H9 (cell line): ENCODE results near the gene BTRC. TPM values are rescaled to one million over a fixed set of nuclear protein-coding genes. Genes with fewer than 3 reads are reported as not detected.

Source experiments
- DNase-seq: peaks from one replicate; pipeline ENCODE4 v3.0.0-alpha.2; 2017
- H2AFZ ChIP-seq: one replicate; pipeline ENCODE4 v1.6.1; 2013; ENCODE audit warnings: mild to moderate bottlenecking, low read length, control low read depth, moderate library complexity
- H2AK5ac ChIP-seq: 2 replicates; pipeline ENCODE4 v1.6.1; 2013; ENCODE audit warnings: low read length, control low read depth, mixed read lengths; ENCODE audit not compliant: insufficient read length
- H2BK120ac ChIP-seq: one replicate; pipeline ENCODE4 v1.6.1; 2013; ENCODE audit warnings: low read depth, mild to moderate bottlenecking, low read length, control low read depth, inconsistent platforms; ENCODE audit not compliant: poor library complexity, severe bottlenecking
- H2BK12ac ChIP-seq: 2 replicates; pipeline ENCODE4 v1.6.1; 2013; ENCODE audit warnings: low read length, control low read depth, mixed read lengths, low read depth; ENCODE audit not compliant: insufficient read length
- H2BK15ac ChIP-seq: 2 replicates; pipeline ENCODE4 v1.6.1; 2013; ENCODE audit warnings: low read depth, low read length, control low read depth
- H2BK20ac ChIP-seq: one replicate; pipeline ENCODE4 v1.6.1; 2013; ENCODE audit warnings: low read depth, mild to moderate bottlenecking, low read length, control low read depth, inconsistent platforms; ENCODE audit not compliant: poor library complexity, severe bottlenecking
- H2BK5ac ChIP-seq: 2 replicates; pipeline ENCODE4 v1.6.1; 2013; ENCODE audit warnings: low read length, control low read depth, mixed read lengths; ENCODE audit not compliant: insufficient read length
- H3K14ac ChIP-seq: 2 replicates; pipeline ENCODE4 v1.6.1; 2013; ENCODE audit warnings: low read length, control low read depth; ENCODE audit not compliant: insufficient read depth
- H3K18ac ChIP-seq: 2 replicates; pipeline ENCODE4 v1.6.1; 2013; ENCODE audit warnings: low read depth, mild to moderate bottlenecking, mixed read lengths, low read length, control low read depth; ENCODE audit not compliant: insufficient read length
- H3K23ac ChIP-seq: 2 replicates; pipeline ENCODE4 v1.6.1; 2013; ENCODE audit warnings: low read length, control low read depth, mixed read lengths, low read depth; ENCODE audit not compliant: insufficient read length
- H3K23me2 ChIP-seq: 2 replicates; pipeline ENCODE4 v1.6.1; 2013; ENCODE audit warnings: low read depth, mild to moderate bottlenecking, mixed read lengths, low read length, control low read depth; ENCODE audit not compliant: insufficient read length, poor library complexity, severe bottlenecking
- H3K27ac ChIP-seq: 2 replicates; pipeline ENCODE4 v1.5.1; 2013; ENCODE audit warnings: low read length, control low read depth, mixed read lengths, low read depth; ENCODE audit not compliant: insufficient read length
- H3K27me3 ChIP-seq: 2 replicates; pipeline ENCODE4 v1.6.1; 2013; ENCODE audit warnings: low read length, control low read depth, inconsistent platforms; ENCODE audit not compliant: insufficient read depth
- H3K4ac ChIP-seq: 2 replicates; pipeline ENCODE4 v1.6.1; 2013; ENCODE audit warnings: low read depth, mild to moderate bottlenecking, control low read depth, inconsistent platforms, low read length, moderate library complexity
- H3K4me1 ChIP-seq: 2 replicates; pipeline ENCODE4 v1.6.1; 2013; ENCODE audit warnings: low read length, control low read depth, inconsistent platforms; ENCODE audit not compliant: insufficient read depth
- H3K4me2 ChIP-seq: 2 replicates; pipeline ENCODE4 v1.6.1; 2013; ENCODE audit warnings: low read length, control low read depth, mixed read lengths; ENCODE audit not compliant: insufficient read length, insufficient read depth
- H3K56ac ChIP-seq: 2 replicates; pipeline ENCODE4 v1.6.1; 2013; ENCODE audit warnings: low read depth, mild to moderate bottlenecking, mixed read lengths, low read length, control low read depth; ENCODE audit not compliant: insufficient read length
- H3K79me1 ChIP-seq: 2 replicates; pipeline ENCODE4 v1.6.1; 2013; ENCODE audit warnings: low read depth, mild to moderate bottlenecking, moderate library complexity, low read length, control low read depth, inconsistent platforms; ENCODE audit not compliant: insufficient read depth, poor library complexity, severe bottlenecking
- H3K79me2 ChIP-seq: 2 replicates; pipeline ENCODE4 v1.6.1; 2013; ENCODE audit warnings: low read length, control low read depth, inconsistent platforms; ENCODE audit not compliant: insufficient read depth
- H3K9ac ChIP-seq: 2 replicates; pipeline ENCODE4 v1.6.1; 2013; ENCODE audit warnings: low read length, control low read depth, mixed read lengths; ENCODE audit not compliant: insufficient read length; ENCODE audit errors: extremely low read depth
- H3K9me3 ChIP-seq: one replicate; pipeline ENCODE4 v1.6.1; 2013; ENCODE audit warnings: low read depth, low read length, inconsistent platforms; ENCODE audit not compliant: control insufficient read depth
- H3T11ph ChIP-seq: one replicate; pipeline ENCODE4 v1.6.1; 2013; ENCODE audit warnings: mild to moderate bottlenecking, low read length, control low read depth, inconsistent platforms
- H4K20me1 ChIP-seq: one replicate; pipeline ENCODE4 v1.6.1; 2013; ENCODE audit not compliant: control insufficient read depth, insufficient read length, insufficient read depth
- H4K5ac ChIP-seq: 2 replicates; pipeline ENCODE4 v1.6.1; 2013; ENCODE audit warnings: low read depth, mild to moderate bottlenecking, mixed read lengths, low read length, control low read depth; ENCODE audit not compliant: insufficient read length
- H4K8ac ChIP-seq: replicated peaks from 2 replicates; pipeline ENCODE4 v1.6.1; 2013; ENCODE audit warnings: low read length, control low read depth, mixed read lengths, low read depth; ENCODE audit not compliant: insufficient read length
- H4K91ac ChIP-seq: 2 replicates; pipeline ENCODE4 v1.6.1; 2013; ENCODE audit warnings: low read depth, mild to moderate bottlenecking, moderate library complexity, mixed read lengths, low read length, control low read depth; ENCODE audit not compliant: insufficient read length
- H3K27ac Mint-ChIP-seq, 3 experiments: 2 replicates in 2 of 3; 3 replicates in 1 of 3; pipeline ENCODE4 v1.8.0; 2020 to 2021; ENCODE audit warnings: mixed read lengths in 3 of 3, mild to moderate bottlenecking in 1 of 3, moderate library complexity in 1 of 3
- H3K27me3 Mint-ChIP-seq: 2 replicates; pipeline ENCODE4 v1.8.0; 2021; ENCODE audit warnings: low read depth, mild to moderate bottlenecking, moderate library complexity, mixed read lengths
- H3K36me3 Mint-ChIP-seq, 3 experiments: 2 replicates in 2 of 3; 3 replicates in 1 of 3; pipeline ENCODE4 v1.8.0; 2020 to 2021; ENCODE audit warnings: low read depth in 3 of 3, mixed read lengths in 3 of 3; ENCODE audit not compliant: insufficient read depth in 1 of 3
- H3K4me1 Mint-ChIP-seq, 2 experiments: 2 replicates each; pipeline ENCODE4 v1.8.0; 2020; ENCODE audit warnings: mixed read lengths in 2 of 2
- H3K4me3 Mint-ChIP-seq, 2 experiments: 2 replicates in 1 of 2; 3 replicates in 1 of 2; pipeline ENCODE4 v1.8.0; 2020 to 2021; ENCODE audit warnings: mild to moderate bottlenecking in 2 of 2, mixed read lengths in 2 of 2, moderate library complexity in 1 of 2
- H3K9me3 Mint-ChIP-seq, 2 experiments: 2 replicates in 1 of 2; 3 replicates in 1 of 2; pipeline ENCODE4 v1.8.0; 2020; ENCODE audit warnings: mild to moderate bottlenecking in 2 of 2, mixed read lengths in 2 of 2, moderate library complexity in 1 of 2
- WGBS: extraction: QIAGEN DNeasy Blood & Tissue Kit; methylation state at CpG from one replicate; pipeline ENCODE4 v1.1.7; 2013; ENCODE audit warnings: missing lambda C conversion rate, low lambda C conversion rate, mixed read lengths; ENCODE audit not compliant: insufficient read length; ENCODE audit errors: extremely low coverage; 5-methylcytosine and 5-hydroxymethylcytosine counted together
- total RNA-seq: library from RNA; stranded (reverse); gene quantifications from 2 replicates; pipeline ENCODE4 v1.2.1, GENCODE V29; 2021
- TF ChIP-seq, protein P1 (sequence below): fragments of 200-600 bp; sonication (generic); conservative IDR thresholded peaks from 3 replicates; pipeline ENCODE4 v1.8.0; 2021; ENCODE audit warnings: antibody characterized with exemption, mild to moderate bottlenecking

BTRC gene
- total RNA-seq, 1 experiment from 2014 or later = 24.2 TPM

DNA sequence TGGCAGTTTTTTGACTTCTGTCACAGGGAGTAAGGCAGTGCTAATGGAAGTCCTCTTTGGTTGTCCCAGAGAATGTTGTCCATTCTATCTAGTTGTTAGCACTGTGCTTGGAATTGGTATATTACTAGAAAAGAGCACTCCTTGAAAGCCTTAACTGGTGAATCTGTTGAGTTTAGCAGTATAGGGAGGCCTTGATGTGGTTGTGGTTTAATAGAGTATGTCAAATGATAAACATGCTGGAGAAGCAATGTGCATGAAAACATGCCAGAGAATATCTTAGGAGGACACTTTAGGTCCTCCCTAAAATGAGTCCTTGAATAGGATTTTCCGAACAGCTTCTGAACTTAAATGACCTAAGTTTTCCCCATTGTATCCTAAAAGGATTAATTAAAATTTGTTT lies 98.6 kb downstream of the BTRC start:
- Mint-ChIP-seq H3K4me3 (no peak overlapping the region), H3K36me3 (no peaks in the 10 kb centered on the region), H3K27ac (no peak overlapping the region), H3K4me1 (no peaks in the 10 kb centered on the region), H3K9me3 (no peaks in the 10 kb centered on the region), H3K27me3 (no peaks in the 10 kb centered on the region)
- Histone ChIP-seq H2AFZ (no peak overlapping the region), H2BK12ac (no peak overlapping the region), H2BK15ac (no peak overlapping the region), H2BK20ac (no peak overlapping the region), H4K20me1 (no peaks in the 10 kb centered on the region), H2BK5ac (no peak overlapping the region), H3K27me3 (no peaks in the 10 kb centered on the region), H3K4ac (no peak overlapping the region), H3K4me2 (no peak overlapping the region), H3K27ac (no peak overlapping the region), H2AK5ac (no peak overlapping the region), H4K5ac (no peak overlapping the region), H3K14ac (no peak overlapping the region), H3K79me1 (no peaks in the 10 kb centered on the region), H3K18ac (no peak overlapping the region), H3K23me2 (no peaks in the 10 kb centered on the region), H4K91ac (no peak overlapping the region), H3K9ac (no peak overlapping the region), H3K23ac (no peak overlapping the region), H3K9me3 (no peaks in the 10 kb centered on the region), H3T11ph (no peak overlapping the region), H3K56ac (no peak overlapping the region), H3K79me2 (no peaks in the 10 kb centered on the region), H3K4me1 (no peaks in the 10 kb centered on the region), H4K8ac (no peak overlapping the region), H2BK120ac (no peak overlapping the region)
- no CpG with 5 or more reads among the region's 1 CpG for WGBS
- DNase-seq = no peak
- TF ChIP-seq, protein P1, sequence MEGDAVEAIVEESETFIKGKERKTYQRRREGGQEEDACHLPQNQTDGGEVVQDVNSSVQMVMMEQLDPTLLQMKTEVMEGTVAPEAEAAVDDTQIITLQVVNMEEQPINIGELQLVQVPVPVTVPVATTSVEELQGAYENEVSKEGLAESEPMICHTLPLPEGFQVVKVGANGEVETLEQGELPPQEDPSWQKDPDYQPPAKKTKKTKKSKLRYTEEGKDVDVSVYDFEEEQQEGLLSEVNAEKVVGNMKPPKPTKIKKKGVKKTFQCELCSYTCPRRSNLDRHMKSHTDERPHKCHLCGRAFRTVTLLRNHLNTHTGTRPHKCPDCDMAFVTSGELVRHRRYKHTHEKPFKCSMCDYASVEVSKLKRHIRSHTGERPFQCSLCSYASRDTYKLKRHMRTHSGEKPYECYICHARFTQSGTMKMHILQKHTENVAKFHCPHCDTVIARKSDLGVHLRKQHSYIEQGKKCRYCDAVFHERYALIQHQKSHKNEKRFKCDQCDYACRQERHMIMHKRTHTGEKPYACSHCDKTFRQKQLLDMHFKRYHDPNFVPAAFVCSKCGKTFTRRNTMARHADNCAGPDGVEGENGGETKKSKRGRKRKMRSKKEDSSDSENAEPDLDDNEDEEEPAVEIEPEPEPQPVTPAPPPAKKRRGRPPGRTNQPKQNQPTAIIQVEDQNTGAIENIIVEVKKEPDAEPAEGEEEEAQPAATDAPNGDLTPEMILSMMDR = no peak
